ENCODE measurements around the gene SNAP25.

Gene SNAP25

DNA sequence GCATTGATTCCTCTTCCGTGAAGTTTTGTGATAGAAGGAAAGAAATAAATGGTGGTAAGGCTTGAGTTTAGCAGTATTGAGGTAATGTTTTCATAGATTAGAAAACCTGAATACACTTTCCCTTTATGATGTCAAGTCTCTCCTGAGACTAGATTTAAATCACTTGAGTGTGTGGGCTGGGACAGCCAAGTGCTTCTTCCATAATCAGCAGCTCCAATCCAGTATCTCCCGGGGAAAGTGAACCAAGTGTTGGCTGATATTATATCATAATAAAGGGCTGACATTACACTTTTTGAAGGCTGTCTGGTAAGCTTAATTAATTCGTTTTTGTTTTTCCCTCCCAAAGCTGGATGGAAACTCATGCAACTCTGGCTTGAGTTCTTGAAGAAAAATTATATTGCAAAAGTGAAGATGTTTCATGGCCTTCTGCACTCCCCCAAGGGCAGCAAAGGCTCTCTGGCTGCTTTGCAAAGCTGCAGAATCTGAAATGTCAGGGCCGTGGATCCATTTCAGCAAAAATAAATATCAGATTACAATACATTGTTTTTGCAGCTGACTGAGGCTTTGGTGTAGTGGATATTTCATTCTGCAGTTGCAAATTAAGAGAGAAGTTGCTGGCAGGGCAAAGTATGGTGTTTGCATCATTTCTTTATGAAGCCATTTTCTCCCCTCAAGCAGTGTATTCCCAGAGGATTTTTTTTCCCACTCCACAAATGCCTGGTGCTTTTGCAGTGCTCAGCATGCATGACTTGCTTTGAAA is 114.2 kb downstream of the SNAP25 start:
- no peak for DNase-seq (ENCODE audit: low read depth)

GRCh38 chr20:10336959-10337729 is 118.5 kb downstream of the SNAP25 start:
- no peak for DNase-seq (ENCODE audit: low read depth)

GRCh38 chr20:10338426-10339180 is 120.0 kb downstream of the SNAP25 start:
- DNase-seq (ENCODE audit: low read depth) = no peak

DNA sequence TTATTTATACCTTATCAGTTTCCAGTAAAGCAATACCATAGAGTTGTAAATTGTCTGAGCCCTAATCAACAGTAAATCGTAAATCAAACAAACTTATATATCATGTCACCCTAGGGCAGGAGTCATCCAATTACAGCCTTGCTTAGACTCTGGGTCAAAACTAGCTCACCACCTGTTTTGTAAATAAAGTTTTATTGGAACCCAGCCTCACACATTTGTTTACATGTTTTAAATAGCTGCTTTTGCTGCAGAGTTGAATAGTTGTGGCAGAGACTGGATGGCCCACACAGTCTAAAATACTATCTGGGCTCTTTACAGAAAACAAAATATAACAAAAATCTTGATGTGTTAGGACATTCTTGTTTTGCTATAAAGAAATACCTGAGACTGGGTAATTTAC is 121.0 kb downstream of the SNAP25 start:
- no peak for DNase-seq (ENCODE audit: low read depth)

DNA sequence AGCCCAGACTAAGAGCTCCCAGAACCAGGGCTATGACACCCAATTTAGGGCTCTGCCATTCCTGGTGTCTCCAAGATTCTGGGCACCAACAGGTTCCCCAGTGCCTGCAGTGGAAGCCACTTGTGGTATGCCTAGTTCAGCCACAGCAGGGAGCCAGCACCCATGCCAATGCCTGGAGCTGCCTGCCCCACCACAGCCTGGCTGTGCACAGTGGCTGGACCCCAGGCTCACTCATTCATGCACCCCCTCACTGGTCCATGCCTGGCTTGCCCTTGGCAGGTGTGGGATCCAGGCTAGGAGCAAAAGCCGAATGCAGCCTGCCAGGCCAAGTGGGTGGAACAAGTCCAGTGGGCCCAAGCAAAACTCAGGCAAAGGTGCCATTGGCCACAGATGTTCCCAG is 123.5 kb downstream of the SNAP25 start:
- DNase-seq (ENCODE audit: low read depth) = no peak

GRCh38 chr20:10344953-10345352 is 126.3 kb downstream of the SNAP25 start:
- no peak for DNase-seq (ENCODE audit: low read depth)

GRCh38 chr20:10347086-10347880 is 128.7 kb downstream of the SNAP25 start:
- no peak for DNase-seq (ENCODE audit: low read depth)

DNA sequence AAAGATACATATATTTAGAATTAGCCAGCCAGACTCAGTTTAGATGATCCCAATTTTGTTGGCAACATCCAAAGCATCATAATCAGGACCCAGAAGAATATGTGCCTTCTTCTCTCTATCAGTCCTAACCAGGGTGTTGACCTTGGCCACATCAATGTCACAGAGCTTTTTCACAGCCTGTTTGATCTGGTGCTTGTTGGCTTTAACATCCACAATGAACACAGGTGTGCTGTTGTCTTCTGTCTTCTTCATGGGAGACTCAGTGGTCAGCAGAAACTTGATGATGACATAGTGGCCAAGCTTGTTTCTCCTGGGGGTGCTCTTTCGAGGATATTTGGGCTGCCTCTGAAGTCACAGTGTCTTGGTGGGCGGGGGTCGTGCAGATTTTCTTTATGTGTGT is 130.5 kb downstream of the SNAP25 start:
- no peak for DNase-seq (ENCODE audit: low read depth)

DNA sequence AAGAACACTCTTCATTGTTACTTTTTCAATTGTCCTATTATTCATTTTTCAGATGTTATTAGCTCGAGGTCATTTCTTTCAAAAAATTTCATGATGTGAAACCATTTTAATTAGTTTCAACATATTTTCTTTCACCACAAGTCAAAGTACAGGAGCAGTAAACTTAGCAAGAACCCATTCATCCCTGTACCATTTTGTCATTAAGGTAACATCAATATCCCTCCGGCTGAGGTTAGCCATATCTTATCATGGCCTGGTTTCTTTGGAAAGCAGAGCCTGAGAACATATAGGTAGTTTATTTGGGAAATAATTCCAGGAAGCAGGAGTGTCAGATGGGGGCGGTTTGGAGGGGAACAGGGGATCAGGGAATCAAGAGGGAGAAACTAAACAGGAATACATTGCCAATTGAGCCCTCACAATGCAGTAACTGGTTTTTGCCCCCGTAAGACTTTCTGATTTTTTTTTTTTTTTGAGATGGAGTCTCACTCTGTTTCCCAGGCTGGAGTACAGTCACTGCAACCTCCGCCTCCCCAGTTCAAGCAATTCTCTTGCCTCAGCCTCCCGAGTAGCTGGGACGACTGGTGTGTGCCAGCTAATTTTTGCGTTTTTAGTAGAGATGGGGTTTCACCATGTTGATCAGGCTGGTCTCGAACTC is 131.7 kb downstream of the SNAP25 start:
- no peak for DNase-seq (ENCODE audit: low read depth)

- DNase-seq (ENCODE audit: low read depth) = no peak
Observed at GRCh38 chr20:10352934-10353824, 134.5 kb downstream of the SNAP25 start.

- DNase-seq (ENCODE audit: low read depth) = no peak
Observed at GRCh38 chr20:10356628-10357027, 138.0 kb downstream of the SNAP25 start.
